DMS 273 treated with DMSO at 0.1 percent for 48 hours (cell line): Measurements from ENCODE around the gene SPHKAP.
"Not testable (repeated sequence)": the region's sequence is repeated elsewhere in the genome, so short reads cannot be mapped to it uniquely, and the experiment has no call there.

Experiments used
- DNase-seq: peaks from one replicate; lab custom pipeline; 2025; lab: John Stamatoyannopoulos, UW

Gene SPHKAP, protein sequence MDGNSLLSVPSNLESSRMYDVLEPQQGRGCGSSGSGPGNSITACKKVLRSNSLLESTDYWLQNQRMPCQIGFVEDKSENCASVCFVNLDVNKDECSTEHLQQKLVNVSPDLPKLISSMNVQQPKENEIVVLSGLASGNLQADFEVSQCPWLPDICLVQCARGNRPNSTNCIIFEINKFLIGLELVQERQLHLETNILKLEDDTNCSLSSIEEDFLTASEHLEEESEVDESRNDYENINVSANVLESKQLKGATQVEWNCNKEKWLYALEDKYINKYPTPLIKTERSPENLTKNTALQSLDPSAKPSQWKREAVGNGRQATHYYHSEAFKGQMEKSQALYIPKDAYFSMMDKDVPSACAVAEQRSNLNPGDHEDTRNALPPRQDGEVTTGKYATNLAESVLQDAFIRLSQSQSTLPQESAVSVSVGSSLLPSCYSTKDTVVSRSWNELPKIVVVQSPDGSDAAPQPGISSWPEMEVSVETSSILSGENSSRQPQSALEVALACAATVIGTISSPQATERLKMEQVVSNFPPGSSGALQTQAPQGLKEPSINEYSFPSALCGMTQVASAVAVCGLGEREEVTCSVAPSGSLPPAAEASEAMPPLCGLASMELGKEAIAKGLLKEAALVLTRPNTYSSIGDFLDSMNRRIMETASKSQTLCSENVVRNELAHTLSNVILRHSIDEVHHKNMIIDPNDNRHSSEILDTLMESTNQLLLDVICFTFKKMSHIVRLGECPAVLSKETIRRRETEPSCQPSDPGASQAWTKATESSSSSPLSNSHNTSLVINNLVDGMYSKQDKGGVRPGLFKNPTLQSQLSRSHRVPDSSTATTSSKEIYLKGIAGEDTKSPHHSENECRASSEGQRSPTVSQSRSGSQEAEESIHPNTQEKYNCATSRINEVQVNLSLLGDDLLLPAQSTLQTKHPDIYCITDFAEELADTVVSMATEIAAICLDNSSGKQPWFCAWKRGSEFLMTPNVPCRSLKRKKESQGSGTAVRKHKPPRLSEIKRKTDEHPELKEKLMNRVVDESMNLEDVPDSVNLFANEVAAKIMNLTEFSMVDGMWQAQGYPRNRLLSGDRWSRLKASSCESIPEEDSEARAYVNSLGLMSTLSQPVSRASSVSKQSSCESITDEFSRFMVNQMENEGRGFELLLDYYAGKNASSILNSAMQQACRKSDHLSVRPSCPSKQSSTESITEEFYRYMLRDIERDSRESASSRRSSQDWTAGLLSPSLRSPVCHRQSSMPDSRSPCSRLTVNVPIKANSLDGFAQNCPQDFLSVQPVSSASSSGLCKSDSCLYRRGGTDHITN (N-terminal part only)

DNA sequence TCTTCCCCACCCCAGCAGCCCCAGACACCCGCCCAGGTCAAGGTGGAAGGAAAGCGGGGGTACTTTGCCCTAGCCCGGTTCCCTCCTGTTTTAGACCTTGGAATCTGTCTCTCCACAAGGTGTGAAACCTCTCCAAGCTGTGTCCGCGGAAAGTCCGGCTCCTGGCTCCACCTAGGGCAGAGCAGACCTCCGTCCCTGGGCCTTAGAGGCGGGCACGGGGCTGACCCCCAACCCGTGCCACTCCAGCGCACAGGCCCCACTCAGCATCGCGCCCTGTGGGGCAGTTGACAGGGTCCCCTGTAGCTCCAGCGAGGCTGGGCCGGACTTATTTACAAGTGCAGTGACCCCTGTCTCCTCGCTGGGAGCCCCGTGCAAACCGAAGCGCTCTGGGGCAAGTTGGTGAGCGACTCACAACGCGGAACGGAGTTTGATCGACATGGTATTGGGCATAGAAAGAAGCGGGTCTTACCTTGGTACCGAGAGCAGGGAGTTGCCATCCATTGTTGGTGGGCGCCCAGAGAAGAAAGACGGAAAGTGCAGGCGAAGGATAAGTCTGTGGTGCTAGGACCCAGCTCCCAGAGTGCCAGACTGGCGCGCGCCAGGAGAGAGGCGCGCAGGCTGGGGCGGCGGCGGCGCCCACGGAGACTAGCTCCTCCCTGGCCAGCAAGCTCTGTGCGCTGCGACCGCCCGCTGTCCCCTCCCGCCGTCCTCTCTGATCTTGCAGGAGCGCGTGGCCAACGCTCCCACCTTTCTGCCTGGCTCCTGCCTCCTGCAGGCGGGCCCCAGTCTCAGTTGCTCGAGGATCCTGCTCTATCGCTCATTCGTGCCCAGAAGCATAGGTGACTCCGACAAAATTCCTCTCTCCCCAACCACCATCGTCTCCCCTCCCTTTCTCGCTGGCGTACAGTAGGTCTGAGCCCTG is at the start of gene SPHKAP:
Gene SPHKAP, minus strand, starts transcription at position 590 of the 922 bp plus-strand sequence. Its CDS starts 89 bp downstream, at position 501.
- DNase-seq = no peak

- DNase-seq = no peak
These were observed 46.0 kb upstream of the SPHKAP start for GRCh38 chr2:228227466-228227865.

DNA sequence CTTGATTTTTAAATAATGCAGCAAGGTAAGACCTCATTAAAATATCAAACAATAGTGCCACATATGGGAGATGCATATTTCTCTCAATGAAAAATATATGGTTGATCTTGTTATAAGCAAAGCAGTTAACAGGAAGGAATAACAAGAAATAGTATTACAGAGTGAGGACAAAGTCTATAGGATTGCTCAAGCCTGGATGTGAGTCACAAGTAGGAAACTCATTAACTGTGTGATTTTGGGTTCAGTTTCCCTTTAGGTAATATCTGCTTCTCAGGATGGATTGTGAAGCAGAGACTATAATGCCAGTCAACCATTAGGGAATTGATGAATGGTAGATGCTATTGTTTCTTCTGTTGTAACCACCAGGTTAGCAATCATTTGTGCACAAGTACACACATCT is 42.9 kb upstream of the SPHKAP start:
- DNase-seq = no peak

GRCh38 chr2:228218593-228218992 is 37.1 kb upstream of the SPHKAP start:
- DNase-seq = not testable (repeated sequence)

- no peak for DNase-seq
These were observed 16.0 kb upstream of the SPHKAP start for GRCh38 chr2:228197504-228197903.

DNA sequence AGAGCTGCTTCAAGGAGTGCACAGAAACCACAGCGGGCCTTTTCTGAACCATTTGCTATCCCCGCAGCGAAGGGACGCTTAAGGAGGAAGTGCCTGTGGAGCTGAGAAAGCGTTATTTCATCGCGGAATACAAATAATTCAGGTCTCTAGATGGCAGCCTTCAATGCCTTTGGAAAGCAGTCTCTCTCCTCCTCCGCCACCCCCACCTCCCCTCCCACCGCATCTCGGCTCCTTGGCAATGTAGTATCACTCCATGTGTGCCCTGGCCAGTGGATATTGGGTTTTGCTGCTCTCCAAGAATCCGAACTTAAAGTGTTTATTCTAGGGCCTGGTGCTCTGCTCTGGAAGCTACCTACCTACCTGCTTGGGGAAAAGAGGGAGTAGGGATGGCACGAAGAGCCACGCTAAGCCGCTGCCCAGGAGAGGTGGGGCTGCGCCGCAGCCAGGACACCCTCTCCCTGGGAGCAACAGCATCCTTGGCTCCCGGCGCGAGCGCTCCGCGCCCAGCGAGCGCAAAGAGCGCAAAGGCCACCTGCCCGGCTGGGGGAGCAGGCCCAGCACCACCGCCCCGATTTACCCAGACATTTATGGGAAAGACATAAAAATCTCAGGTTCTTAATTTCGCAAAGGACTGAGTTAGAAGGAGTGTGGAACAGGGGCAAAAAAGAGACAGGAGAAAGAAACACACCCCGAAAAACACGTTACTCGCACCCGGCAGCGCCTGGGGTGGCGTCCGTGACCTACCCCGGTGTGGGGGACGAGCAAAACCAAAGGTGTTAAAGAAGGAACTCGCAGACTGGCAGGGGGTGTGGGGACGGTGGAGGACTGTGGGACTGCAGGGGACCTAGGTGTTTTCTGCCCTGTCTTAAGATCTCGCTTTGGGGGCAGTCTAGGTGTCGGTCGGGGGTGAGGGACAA is 1.0 kb downstream of the SPHKAP start:
- no peak for DNase-seq

GRCh38 chr2:228167290-228167689 is 14.2 kb downstream of the SPHKAP start:
- no peak for DNase-seq

DNA sequence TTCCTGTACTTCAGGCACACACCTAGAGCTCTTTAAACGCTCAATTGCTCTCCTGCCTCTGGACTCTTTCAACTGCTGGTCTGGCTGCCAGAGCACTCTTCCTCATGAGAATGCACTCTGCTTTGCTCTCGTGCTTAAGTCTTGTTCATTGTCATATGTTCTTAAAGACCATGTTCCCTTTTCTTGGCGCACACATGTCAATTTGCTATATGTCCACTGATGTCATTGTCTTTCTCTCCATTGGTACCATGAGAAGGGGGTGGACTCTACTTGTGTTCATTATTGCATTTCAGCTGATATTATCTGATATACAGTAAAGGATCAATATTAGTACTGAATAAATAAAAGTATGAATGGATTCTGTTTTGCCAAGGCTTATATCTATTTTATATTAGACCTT is 16.8 kb downstream of the SPHKAP start:
- DNase-seq = no peak

GRCh38 chr2:228157841-228158240 is 23.6 kb downstream of the SPHKAP start:
- no peak for DNase-seq

DNA sequence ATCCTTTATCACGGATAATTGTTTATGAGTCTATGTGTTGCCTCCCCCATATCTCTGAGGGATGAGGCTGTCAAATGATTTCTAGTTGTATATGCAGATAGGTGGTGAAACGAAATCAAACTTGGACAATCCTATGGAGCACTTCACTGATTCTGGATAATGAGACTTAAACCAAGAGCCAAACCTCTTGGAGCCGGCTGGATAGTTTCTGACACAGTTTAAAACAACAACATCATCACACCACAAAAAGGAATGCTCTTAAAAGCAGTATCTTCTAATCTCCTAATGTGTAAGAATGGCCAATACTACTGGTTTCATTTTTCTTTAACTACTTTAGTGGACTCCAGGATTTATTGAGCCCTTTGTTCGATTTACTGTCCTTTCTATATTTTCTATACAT is 36.5 kb downstream of the SPHKAP start:
- no peak for DNase-seq

- DNase-seq = no peak
These were observed 40.5 kb downstream of the SPHKAP start for GRCh38 chr2:228140934-228141528.

- no peak for DNase-seq
These were observed 45.5 kb downstream of the SPHKAP start for GRCh38 chr2:228136027-228136426.

DNA sequence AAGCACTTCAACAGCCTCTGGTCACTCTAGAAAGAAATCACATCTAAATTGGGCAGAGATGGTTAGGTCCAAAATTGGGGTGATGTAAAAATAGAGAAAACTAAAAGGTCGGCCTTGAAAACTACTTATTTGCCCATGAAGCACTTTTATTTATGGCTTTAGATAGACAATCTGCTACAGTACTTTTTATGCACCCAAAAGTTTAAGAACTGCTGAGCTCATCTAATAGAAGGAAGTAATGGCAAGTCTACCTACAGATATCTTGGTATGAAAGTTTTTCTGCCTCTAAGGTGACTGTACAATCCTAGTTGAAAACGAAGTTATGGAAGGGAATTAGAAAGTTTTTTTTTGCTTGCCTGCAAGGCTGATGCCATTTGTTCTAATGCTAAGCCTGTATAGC is 46.2 kb downstream of the SPHKAP start:
- DNase-seq = no peak

DNA sequence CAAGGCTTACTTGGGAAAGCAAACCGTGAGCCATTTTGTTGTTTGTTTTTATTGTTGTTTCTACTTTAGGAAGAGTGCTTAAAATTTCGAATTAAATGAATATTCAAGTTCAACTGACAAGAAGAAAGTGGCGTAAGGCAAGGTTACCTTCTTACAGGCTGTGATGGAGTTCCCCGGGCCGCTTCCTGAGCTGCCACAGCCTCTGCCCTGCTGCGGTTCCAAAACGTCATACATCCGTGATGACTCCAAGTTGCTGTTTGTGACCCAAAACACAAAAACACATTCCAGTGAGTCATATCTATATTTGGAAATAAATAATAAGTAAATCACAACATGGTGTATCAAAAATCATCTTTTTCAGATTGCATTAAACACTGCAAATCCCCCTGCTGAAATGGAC is 49.7 kb downstream of the SPHKAP start:
- DNase-seq = no peak

GRCh38 chr2:228126401-228126800 is 55.1 kb downstream of the SPHKAP start:
- DNase-seq = no peak

- DNase-seq = no peak
These were observed 62.5 kb downstream of the SPHKAP start for GRCh38 chr2:228118940-228119339.

GRCh38 chr2:228107846-228108245 is 73.6 kb downstream of the SPHKAP start:
- DNase-seq = no peak

- no peak for DNase-seq
These were observed 75.8 kb downstream of the SPHKAP start for GRCh38 chr2:228105526-228106250.

DNA sequence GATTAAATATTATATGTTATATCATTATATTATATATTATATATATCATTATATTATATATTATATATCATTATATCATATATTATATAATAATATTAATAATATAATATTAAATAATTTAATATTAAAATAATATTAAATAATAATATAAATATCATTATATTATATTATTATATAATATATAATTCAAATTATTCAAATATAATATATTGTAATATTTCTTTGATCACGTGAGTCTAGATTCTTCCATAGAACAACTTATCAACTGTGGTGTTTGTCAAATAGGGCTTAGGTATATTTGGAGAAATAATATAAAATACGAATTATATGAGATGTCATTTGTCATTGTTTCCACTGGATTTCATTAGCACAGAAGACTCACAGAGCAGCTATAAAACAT is 77.3 kb downstream of the SPHKAP start:
- DNase-seq = no peak
